ENCODE measurements around the gene C1QTNF1.
"Not testable (repeated sequence)": the region's sequence is repeated elsewhere in the genome, so short reads cannot be mapped to it uniquely, and the experiment has no call there.

Gene C1QTNF1

DNA sequence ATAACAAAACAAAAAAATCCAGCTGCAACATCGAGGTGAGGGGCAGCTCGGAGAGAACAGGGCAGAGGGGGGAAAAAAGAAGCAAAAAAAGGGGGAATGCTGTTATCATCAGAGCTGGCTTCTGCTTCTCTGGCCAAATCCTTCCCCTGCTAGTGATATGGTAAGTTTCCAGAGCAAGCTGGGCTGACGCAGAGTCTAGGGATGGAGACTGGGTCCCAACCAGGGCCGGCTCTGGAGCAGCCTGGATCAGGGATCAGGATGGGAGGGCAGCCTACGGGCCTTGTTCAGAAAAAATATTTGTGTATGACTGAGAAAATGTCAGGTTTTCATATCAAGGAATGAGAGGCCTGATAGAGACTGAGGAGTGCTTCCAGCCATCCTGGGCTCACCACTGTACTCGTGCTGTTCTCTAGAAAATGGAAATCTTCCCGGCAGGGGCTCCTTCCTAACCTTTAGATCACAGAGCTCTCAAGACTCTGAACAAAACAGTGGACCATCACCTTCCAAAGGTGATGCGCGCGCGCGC lies 726 bp upstream of the C1QTNF1 start:
- DNase-seq (ENCODE audit: low read depth), result no peak

DNA sequence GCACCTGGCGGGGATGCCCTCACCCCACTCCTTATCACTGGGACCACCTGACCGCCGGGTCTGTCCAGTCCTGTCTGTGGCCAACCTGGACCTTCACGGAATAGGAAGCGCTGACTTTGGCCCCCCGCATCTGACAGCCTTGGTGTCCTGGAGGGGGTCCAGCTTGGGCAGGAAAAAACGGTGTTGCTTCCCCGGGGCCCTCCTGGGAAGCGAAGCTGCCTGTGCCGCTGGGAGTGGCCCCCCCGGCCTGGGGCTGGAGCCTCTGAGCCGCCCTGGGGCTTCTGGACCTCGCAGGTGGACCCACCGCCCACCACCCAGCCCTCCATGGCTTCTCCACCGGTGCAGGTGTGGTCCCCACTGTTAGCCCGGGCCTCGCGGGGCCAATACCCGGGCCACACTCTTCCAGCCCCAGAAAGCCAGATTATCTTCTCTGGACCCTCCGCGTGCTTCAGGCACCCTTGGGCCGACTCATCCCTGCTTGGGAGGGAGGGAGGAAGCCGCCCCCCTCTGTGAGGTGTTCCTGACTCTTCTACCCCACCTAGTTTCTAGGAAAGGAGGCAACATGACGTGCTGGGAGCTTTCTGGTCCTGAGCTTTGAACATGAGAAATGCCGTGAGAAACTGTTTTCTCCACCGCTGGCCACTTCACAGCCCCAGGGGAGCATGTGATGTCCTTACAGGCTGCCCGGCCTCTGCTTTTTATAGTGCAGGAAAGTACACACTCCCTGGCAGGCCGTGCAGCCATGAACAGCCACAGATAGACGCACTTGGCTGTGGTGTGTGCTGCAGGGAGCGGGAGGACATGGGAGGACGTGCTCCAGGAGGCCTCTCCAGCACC lies 1.1 kb downstream of the C1QTNF1 start:
- DNase-seq (ENCODE audit: low read depth), result no peak

DNA sequence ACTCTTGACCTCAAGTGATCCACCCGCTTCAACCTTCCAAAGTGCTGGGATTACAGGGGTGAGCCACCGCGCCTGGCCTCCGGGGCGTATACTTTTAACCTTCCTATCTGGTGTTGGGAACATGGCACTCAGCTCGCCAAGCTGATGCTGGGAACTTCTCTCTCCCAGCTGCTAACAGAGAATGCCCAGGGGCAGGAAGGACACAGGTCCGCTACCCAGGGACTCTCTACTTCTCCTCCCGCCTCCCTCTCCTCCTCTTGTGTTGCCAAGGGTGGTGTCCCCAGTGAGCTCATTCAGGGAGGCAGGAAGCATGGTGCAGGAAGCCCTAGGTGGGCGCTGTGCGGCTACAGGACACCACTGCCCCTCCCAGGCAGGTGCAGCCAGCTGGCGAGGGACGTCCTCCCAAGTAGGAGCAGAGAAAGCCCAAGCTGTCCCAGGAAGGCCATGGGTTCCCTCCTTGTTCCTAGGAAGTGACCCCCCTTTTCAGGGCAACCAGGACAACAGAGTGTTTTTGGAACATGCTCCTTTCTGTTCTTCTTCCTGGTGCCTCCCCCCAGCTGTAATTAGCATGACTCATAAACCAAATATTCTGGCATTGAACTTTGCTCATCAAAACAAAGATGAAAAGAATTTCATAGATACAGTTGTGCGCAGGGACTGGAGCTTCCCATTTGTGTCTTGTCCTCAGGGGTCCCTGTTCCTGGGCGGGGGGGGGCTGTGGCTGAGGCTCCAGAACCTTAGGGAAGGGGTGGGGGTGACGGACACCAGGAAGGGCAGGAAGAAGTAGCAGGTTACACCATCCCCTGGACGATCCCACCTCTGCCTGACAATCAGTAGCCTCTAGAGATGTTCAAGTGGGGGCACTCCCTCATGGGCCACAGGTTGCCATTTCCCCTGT lies 2.7 kb downstream of the C1QTNF1 start:
- no peak for DNase-seq (ENCODE audit: low read depth)

DNA sequence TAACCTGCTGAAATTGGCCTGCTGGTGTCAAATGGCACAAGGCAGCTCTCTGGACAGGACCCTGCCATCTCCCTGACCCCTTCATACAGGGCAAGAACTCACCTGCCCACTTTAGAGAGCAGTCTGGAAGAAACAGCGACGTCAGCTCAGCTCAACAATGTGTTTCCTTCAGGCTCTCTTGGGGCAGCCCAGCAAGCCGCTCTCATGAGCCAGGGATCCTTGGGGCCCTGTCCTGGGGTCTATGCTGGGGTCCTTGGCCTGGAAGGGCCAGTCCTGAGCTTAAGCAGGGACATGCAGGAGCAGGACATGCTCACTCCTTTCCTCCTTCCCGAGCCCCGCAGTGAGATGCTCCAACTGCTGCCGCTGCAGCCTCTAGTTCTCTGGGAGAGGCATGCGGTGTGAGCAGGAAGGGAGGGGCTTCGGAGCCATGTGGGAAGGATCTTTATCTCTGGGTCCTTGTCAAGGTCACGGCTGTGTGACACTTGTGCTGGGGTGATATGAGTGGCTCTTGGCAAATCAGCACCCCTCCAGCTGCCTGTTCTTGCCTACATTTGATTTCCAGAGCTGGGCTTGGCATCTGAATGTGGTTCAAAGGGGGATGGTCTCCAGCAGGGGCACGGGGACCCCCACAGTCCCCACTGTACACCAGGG lies 3.4 kb downstream of the C1QTNF1 start:
- DNase-seq (ENCODE audit: low read depth), result no peak

DNA sequence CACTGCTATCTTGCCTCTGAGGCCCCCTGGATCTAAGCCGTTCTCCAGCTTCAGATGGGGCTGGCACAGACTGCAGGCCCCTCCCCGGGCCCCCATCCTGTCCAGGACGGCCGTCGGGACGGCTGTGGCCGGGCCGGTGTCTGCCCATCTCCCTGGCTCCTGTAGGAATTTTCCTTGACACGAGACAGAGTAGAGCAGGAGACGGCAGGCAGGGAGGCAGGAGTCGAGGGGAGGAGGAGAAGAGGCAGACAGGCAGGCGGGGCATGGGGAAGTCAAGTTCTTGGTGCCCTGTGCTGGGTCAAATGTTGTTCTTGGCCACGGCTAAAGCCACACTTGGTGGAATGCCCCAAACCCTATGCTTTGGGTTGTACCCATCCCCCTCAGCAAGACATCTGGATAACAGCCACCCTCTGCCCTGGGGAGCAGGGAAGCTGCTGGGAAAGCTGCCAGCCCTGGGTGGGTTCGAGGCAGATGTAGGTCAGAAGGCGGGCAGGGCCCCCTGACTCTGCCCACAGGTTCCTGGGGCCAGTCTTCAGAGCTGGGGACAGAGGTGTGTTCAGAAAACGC lies 4.0 kb downstream of the C1QTNF1 start:
- no peak for DNase-seq (ENCODE audit: low read depth)

DNA sequence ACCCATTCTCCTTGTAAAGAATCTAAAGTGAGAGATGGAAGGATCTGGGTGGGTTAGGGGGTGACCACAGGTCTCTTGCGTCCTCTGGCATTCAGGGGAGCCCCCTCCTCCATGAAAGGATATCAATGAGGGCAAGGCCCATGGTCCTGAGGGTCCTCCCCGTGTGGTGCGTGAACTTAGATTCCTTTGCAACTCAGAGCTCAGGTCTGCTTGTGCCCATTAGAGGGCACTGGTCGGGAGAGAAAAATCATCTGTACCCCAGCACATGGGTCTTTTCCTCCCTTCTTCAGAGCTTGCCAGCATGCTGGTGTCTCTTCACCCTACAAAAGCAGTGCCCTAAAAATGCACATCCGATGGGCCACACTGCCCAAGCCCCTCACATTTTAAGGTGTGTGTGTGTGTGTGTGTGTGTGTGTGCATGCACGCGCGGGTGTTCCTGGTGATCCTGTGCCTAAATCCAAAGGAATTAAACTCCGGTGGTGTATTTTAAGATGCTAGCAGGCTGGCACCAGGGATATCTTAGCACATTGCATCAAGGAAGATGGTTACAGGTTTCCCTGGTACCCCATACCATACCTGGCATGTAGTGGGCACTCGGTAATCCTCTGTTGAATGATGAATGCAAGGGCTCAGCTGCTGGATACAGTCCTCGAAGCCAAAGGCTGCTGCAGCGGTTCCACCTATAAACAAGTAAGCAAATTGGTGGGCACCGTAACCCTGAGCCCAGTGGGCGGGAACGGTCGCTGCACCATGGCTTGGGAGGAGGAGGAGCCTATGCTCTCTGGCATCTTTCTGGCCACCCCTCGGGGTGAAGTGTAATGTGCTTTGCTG lies 4.7 kb downstream of the C1QTNF1 start:
- no peak for DNase-seq (ENCODE audit: low read depth)

DNA sequence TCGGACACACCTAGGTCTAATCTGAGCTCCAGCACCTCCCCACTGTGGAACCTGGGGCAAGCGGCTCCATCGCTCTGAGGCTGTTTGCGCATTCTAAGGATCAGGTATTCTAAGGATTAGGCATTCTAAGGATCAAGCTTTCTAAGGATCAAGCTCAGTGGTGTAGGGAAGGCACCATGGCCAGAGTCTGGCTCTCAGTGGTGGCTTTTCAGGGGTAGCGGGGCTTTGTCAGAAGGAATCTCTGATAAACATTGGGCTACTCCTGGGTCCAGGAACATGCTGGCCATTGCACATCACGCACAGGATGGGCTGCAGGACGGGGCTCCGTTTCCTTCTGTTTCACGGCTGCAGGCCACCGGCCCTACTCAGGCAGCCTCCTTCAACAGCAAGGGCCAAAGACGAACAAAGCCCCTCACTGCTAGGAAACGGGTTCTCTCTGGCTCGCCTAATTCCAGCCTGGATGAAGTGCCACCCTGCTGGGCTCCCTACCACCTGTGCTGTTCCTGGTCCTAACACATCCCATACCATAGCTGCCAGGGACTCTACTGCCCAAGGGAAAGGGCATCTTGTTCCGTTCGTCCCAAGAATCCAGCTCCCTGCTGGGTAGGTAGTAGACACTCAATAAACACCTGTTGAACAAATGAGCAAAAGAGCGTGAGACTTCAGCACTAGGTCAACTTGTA lies 5.5 kb downstream of the C1QTNF1 start:
- DNase-seq (ENCODE audit: low read depth), result no peak

DNA sequence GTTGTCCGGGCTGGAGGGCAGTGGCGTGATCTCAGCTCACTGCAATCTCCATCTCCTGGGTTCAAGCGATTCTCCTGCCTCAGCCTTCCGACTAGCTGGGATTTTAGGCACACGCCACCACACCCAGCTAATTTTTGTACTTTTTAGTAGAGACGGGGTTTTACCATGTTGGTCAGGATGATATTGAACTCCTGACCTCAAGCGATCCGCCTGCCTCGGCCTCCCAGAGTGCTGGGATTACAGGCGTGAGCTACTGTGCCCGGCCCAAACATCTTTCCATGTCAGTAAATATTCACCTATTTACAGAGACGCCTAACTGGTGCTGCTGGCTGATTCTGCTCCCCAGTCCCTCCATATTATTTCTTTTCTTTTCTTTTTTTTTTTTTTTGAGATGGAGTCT lies 6.7 kb downstream of the C1QTNF1 start:
- DNase-seq (ENCODE audit: low read depth), result not testable (repeated sequence)

DNA sequence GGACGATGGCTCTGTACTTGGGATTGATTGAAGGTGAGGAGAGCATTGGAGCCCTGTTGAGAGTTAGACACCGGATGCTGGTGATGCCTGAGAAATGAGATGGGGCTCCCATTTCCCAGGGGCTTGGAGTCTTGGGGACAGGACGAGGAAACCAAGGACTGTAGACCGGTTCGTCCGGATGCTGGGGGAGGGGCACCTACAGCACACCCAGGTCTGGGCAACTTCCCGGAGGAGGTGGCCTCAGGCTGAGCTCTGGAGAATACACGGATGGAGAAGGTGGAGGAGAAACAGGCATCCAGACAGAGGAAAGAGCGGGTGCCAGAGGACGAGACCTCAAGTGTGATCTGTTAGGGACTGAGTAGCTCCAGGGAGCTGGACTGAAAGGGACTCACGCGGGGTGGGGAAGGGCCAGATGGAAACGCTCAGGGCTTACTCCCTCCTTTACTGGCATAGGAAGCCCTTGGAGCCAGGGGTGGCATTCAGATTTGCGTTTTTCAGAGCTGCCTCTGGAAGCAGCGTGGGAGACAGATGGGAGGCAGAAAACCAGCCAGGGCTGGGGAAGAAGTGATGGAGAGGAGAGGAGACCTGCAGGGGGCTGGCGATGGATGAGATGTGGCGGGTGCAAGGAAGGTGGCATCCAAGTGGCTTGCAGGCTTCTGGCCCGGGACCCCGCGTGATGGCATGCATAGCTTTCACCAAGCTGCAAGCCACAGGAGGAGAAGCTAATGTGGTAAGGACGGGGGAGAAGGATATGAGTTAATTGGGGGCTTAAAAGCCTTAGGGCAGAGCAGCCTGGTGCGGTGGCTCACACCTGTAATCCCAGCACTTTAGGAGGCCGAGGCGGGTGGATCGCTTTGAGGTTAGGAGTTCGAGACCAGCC lies 8.3 kb downstream of the C1QTNF1 start:
- no peak for DNase-seq (ENCODE audit: low read depth)

DNA sequence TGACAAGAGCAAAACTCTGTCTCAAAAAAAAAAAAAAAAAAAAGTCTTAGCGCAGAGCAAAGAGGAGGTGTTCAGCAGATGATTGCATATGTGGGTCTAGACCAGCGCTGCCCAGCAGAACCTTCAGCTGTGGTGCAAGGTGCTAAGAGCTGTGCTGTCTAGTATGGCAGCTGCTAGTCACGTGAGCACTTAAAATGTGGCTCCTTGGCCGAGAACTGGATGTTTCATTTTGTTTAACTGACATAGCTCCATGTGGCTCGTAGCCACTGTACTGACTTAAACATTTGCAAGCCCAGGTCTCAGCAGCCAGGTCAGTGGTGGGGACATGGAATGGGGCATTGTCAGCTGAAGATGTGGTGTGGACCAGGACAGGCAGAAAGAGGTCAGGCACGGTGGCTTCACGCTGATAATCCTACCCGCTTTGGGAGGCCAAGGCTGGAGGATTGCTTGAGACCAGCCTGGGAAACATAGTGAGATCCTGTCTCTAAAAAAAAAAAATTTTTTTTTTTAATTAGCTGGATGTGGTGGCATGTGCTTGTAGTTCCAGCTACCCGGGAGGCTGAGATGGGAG lies 9.2 kb downstream of the C1QTNF1 start:
- no peak for DNase-seq (ENCODE audit: low read depth)

DNA sequence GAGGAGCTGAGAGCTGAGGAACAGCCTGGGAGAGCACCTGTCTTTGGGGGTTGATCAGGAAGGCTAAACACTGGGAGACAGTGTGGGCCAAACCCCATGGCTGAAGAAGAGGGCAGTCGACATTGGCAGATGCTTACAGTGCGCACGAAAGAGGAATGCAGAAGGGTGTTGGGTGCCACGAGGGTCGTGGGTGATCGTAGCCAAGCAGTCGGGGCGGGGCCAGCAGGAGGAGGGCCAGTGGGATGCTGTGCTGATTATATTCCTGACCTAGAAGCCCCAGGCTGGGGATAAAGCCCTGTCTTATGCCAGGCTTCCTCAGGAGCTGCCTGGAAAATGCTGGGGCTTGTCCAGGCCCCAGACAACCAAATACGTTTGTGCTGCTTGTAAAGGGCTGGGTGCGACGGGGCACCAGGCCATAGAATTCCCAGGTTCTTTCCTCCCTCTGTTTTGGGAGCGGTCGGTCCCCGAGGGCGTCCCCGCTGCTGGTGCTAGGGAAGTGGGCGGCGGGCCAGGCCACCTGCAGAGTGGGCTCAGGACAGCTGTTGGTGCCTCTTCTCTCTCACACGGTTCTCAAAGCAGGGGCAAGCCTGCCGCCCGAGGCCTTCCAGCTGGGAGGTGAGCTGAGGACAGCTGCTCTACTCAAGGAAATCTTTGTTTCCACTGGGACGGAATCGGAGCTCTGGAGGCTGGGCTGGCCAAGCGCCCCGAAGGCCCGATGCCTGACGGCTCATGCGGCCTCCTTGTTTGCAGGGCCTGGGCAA lies 10.0 kb downstream of the C1QTNF1 start:
- DNase-seq (ENCODE audit: low read depth), result no peak

DNA sequence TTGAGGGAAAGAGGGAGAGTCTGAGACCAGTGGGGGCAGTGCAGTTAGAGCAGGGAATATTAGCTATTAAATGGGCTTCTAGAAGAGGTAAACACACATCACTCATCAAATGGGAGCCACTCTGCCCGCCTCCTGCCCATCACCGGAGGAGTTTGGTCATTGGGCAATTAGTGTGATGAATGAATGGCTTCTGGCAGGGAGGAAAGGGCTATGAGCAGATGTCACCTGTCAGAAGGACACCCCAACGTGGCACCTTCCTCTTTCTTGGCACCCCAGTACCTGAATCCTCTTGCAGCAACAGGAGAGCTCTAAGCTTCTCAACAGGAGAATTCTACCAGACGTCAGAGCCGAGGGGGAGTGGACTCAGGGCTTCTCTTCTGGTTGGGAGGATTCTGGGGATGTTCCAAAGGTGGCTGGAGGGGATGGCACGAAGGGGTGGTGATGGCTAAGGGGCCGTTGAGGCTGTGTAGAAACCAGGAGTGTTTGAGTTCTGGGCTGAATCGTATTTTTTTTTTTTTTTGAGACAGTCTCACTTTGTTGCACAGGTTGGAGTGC lies 11.0 kb downstream of the C1QTNF1 start:
- no peak for DNase-seq (ENCODE audit: low read depth)

DNA sequence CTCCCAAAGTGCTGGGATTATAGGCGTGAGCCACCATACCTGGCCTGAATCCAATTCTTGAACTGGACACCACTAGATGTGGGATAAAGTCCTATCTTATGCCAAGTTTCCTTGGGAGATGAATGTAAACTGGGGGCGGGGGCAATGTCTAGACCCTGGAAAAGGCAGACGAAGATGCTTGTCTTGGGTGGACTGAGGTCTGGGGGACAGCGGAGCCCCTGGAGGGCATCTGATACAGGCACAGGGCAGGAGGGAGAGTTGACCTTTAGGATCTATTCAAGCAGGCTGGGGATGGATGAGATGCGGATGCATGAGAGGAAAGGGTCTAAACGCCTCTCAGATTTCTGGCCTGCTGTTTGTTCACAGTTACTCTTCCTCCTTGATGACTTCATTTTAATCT lies 11.7 kb downstream of the C1QTNF1 start:
- DNase-seq (ENCODE audit: low read depth), result no peak

DNA sequence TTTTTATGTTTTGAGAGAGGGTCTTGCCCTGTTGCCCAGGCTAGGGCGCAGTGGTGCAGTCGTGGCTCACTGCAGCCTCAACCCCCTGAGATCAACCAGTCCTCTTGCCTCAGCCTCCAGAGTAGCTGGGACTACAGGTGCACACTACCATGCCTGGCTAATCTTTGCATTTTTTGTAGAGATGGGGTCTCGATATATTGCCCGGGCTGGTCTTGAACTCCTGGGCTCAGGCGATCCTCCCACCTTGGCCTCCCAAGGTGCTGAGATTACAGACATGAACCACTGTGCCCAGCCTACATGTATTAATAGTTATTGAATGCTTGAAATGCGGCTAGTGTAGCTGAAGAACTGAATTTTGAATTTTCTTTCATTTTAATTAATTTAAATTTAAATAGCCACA lies 12.2 kb downstream of the C1QTNF1 start:
- no peak for DNase-seq (ENCODE audit: low read depth)

DNA sequence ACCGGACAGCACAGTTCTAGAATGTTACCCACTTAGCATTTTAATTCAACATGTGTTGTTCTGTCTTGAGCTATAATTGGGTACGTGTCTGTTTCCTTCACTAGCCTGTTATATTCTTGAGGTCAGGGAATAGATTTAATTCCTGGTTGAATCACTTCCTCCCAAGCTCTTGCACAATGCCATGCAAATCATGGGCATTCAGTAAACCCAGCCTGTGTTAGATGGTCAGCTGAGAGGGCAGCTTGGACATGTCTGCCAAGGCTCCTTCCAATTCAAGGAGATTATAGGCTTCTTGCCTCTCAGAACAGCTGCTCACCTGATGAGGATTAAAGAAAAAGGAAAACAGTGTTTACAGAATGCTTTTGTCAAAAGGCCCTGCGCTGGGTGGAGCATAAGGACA lies 12.6 kb downstream of the C1QTNF1 start:
- DNase-seq (ENCODE audit: low read depth), result no peak

DNA sequence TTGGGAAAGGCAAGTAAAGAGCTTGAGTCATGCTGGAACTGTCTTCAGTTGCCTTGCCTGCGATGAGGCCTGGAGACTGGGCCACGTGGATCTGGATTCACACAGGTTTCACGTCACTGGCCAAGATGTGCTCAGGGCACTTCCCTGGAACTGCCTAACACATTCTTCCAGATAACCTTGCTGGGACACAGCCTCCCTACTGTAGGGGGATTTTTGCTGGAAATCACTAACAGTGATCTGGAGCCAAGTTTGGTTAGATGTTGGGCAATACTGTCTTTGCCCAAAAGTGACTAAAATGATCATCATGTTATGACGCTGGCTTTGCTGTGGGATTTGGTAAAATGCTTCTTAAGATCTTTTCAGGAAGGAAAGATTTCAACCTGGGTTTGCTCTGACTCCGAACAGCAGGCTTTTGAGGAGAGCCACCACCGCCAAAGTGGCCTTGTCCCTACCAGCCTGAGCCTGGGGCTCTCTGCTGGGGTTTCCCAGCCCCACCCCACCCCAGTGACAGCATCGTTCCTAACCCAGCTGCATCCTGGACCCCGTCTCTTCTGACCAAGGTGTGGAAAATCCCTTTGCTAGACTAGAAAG lies 14.7 kb downstream of the C1QTNF1 start:
- DNase-seq (ENCODE audit: low read depth), result no peak

DNA sequence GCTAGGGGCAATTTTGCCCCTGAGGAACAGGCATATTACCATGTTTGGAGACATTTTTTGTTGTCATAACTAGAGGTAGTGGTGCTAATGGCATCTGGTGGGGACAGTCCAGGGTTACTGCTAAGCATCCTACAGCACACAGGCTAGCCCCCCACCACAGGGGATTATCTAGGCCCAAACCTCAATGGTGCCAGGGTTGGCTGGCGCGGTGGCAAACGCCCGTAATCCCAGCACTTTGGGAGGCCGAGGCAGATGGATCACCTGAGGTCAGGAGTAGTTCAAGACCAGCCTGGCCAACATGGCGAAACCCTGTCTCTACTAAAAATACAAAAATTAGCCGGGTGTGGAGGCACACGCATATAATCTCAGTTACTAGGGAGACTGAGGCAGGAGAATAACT lies 15.2 kb downstream of the C1QTNF1 start:
- no peak for DNase-seq (ENCODE audit: low read depth)

DNA sequence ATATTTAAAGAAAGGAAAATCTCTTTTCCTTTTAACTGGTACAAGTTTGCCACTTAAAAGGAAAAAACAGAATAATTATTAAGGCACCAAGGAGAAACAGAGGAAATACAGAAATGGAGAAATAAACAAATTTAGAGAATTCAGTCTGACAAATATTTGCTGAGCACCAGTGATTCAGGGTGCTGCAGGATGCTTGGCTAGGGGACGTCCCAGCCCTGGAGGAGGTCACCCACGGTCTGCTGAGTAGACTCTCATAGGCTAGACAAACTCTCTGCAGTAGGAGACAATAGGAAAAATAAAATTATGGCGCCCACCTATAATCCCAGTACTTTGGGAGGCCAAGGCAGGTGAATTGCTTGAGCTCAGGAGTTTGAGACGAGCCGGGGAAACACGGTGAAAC lies 15.9 kb downstream of the C1QTNF1 start:
- DNase-seq (ENCODE audit: low read depth), result no peak
